Raji (cell line): ENCODE measurements around the gene LOX.

Experiments used
- POLR2A ChIP-seq: IDR thresholded peaks from 2 replicates; pipeline ENCODE4 v1.6.1; 2011; ENCODE audit warnings: low read depth, low read length, control low read depth; ENCODE audit not compliant: insufficient read depth

Gene LOX, protein sequence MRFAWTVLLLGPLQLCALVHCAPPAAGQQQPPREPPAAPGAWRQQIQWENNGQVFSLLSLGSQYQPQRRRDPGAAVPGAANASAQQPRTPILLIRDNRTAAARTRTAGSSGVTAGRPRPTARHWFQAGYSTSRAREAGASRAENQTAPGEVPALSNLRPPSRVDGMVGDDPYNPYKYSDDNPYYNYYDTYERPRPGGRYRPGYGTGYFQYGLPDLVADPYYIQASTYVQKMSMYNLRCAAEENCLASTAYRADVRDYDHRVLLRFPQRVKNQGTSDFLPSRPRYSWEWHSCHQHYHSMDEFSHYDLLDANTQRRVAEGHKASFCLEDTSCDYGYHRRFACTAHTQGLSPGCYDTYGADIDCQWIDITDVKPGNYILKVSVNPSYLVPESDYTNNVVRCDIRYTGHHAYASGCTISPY

GRCh38 chr5:122078116-122079110 is at the start of gene LOX:
Gene LOX, minus strand, starts transcription at chr5:122078259. Its CDS starts 274 bp downstream, at chr5:122077985.
- TF ChIP-seq POLR2A = no peak

- no peak for TF ChIP-seq POLR2A
Measured at GRCh38 chr5:122126756-122127321, 48.8 kb upstream of the LOX start.

DNA sequence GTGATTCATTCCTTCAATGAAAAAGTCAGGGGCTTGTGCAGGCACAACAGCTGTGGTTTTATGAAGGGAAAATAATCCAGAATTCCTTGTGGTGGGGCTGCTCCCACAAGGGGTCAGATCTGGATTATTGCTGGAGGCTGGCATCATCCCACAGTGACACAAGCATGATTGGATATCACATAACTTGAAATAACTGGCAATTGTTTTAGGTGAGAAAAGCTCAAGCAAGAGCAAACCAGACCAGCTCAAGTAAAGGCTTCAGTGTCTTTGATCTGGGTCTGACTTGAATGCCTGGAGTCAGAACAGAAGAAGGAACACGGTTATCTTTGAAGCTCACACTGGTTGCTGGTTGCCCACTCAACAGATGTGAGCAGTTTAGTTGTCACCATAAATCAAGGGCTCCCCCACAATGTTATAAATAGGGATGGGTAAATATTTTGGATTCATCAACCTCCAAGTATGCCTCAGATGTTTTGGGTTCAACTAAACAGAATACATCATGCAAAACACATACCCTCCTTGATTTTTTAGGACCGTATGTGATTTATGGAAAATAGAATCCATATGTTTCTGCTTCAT is 48.2 kb upstream of the LOX start:
- no peak for TF ChIP-seq POLR2A

GRCh38 chr5:122124766-122125165 is 46.7 kb upstream of the LOX start:
- no peak for TF ChIP-seq POLR2A

GRCh38 chr5:122121479-122122465 is 43.7 kb upstream of the LOX start:
- TF ChIP-seq POLR2A = no peak

DNA sequence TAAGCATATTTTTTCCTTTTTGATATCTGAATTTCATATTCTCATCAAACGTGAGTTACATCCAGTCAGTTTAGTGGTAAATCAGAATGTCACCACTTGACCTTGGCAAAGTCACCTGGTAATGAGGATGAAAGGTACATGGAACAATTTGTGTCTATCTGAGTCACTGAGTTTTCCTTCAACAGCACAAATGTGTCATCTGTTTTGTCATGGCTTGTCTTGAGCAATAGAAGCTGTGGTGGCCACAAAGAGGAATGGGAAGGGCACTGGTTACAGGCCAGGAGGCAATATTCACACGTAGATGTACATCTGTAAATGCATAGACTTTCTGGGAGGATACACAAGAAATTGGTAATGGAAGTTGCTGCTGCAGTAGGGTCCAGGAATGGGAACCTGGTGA is 42.9 kb upstream of the LOX start:
- no peak for TF ChIP-seq POLR2A

DNA sequence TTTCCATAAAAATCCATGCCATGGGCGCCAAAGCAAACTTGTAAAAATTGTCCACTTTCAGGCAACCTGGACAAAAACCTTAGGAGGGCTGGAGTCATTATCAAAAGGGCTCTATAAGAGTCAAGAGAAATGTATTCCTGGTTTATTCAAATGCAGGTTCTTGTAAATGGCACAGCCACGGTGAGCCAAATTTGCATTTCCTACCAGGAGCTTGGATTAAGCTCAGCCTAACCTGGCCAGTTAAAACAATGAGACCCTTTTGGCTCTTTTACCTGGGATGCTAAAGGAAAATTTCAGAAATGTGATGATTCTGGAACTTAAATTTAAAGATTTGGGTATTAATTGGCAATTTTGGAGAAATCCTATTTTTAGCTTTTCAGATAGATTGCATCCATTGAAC is 42.4 kb upstream of the LOX start:
- TF ChIP-seq POLR2A = no peak

- no peak for TF ChIP-seq POLR2A
Measured at GRCh38 chr5:122119205-122119604, 41.1 kb upstream of the LOX start.

GRCh38 chr5:122118356-122118948 is 40.4 kb upstream of the LOX start:
- no peak for TF ChIP-seq POLR2A

DNA sequence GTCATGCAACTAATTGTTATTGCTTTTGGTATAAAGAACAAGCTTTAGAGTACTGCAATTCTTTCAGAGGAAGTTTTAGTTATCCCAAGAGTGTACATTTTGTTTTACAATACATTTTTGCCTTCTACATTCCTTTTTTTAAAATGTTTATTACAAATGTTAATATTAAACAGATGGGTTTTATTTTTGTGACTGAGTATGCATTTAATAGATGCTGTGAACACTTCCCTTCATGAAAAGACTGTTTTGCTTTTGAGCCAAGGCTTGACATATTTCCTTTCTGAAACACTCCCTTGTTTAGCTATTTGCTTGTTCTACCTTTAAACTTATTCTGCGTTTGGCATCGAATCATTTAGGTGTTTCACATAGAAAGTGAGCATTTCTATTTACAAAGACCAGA is 36.4 kb upstream of the LOX start:
- no peak for TF ChIP-seq POLR2A

GRCh38 chr5:122112733-122113558 is 34.9 kb upstream of the LOX start:
- no peak for TF ChIP-seq POLR2A

- TF ChIP-seq POLR2A = no peak
Measured at GRCh38 chr5:122112063-122112462, 34.0 kb upstream of the LOX start.

DNA sequence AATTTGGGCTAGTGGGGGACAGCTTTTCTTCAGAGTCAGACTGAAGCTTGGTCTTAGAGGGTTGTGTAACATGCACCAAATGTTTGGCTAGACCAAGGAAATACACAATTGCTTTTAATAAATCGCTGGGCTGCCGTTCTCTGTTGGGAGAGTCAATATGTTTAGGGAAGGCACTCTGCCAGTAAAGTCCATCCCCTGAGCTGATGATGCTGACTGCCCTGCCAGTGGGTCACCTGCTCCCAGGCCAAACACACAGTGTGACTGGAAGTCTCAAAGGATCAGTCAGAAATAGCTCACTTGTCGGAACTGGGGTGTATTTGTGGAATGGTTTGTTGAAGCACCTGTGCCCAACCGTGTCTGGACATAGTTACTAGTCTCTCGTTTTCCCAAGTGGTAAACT is 33.4 kb upstream of the LOX start:
- TF ChIP-seq POLR2A = no peak
